ENCODE data around the gene GPR137C. TPM values are rescaled to one million over a fixed set of nuclear protein-coding genes. Genes with fewer than 3 reads are reported as not detected.
A peak's percentile ranks its signal among the peaks of the same experiment; 100 is the strongest.

GPR137C gene
- total and polyA plus RNA-seq, 2 of the 4 experiments (the other 2 are of a cell fraction), result 0.72 to 0.91 TPM

DNA sequence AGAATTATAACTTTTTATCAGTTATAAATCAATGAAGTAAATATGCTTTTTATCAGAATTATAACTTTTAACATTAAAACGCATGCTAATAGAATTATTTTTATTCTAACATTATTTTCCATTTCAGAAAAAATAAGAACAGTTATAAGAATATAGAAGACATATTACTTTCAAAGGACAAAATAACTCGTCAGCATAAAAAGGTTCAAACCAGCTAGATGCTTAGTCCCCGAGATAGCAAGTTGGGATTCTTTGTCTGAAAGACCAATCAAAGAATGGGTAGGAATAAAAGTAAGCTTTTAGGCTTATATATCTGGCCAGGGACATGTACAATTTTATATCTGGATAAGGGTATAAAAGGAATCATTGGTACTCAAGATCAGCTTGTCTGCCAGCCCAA lies 66.0 kb downstream of the GPR137C start:
- Histone ChIP-seq H3K27me3 (ENCODE audit: control insufficient read depth, insufficient read depth, low read length) (no peaks in the 10 kb centered on the region), H2AK5ac (ENCODE audit: low read depth, low read length) (no peak overlapping the region), H3K27ac (ENCODE audit: insufficient read depth, low read length) (no peak overlapping the region), H3K9ac (ENCODE audit: low read depth, low read length) (no peak overlapping the region), H2BK120ac (ENCODE audit: low read depth, low read length) (no peak overlapping the region), H3K36me3 (ENCODE audit: control insufficient read depth, insufficient read depth, low read length) (no peaks in the 10 kb centered on the region), H3K4ac (ENCODE audit: low read depth, low read length) (no peak overlapping the region), H2BK5ac (ENCODE audit: low read depth, low read length, poor library complexity, severe bottlenecking) (no peak overlapping the region), H3K4me2 (ENCODE audit: low read depth, low read length) (no peak overlapping the region), H2AK9ac (replicated peaks; ENCODE audit: low read depth, low read length, poor library complexity) (no peak overlapping the region), H4K20me1 (ENCODE audit: insufficient read depth, low read length) (no peaks in the 10 kb centered on the region), H3K9me1 (ENCODE audit: insufficient read depth, low read length) (no peaks in the 10 kb centered on the region), H3K23ac (ENCODE audit: low read depth, low read length) (no peak overlapping the region), H3K14ac (replicated peaks; ENCODE audit: low read depth, low read length) (no peak overlapping the region), H3K18ac (ENCODE audit: low read depth, low read length) (no peak overlapping the region), H4K91ac (ENCODE audit: insufficient read depth, low read depth, low read length) (no peak overlapping the region), H2AFZ (replicated peaks; ENCODE audit: low read length, poor library complexity) (no peak overlapping the region), H4K5ac (ENCODE audit: low read depth, low read length) (no peak overlapping the region), H3K4me3 (ENCODE audit: insufficient read depth, low read depth, low read length) (no peak overlapping the region), H3K9me3 (ENCODE audit: control insufficient read depth, insufficient read depth, low read length) (no peaks in the 10 kb centered on the region), H2BK15ac (ENCODE audit: low read depth, low read length) (no peak overlapping the region), H3K56ac (ENCODE audit: extremely low read depth, insufficient read depth, low read length) (no peak overlapping the region), H4K8ac (ENCODE audit: low read depth in 2 of 2, low read length in 2 of 2) (no peak overlapping the region), H2BK20ac (ENCODE audit: low read depth, low read length) (no peak overlapping the region), H3K79me1 (ENCODE audit: low read depth in 1 of 2, low read length in 2 of 2) (no peaks in the 10 kb centered on the region), H3K4me1 (ENCODE audit: control insufficient read depth, insufficient read depth, low read length) (no peaks in the 10 kb centered on the region)
- DNase-seq (no peak), ATAC-seq (ENCODE audit: low read depth) (no peak)
- ChIA-PET POLR2A (ENCODE audit: unreplicated experiment) (no interaction called here), CTCF (no interaction called here)
- in situ Hi-C loops (cut with MboI; ENCODE audit: low sequenced_read_pairs) (no loop called here), dilution Hi-C loops (cut with HindIII; ENCODE audit: low sequenced_read_pairs, unreplicated experiment) (no loop called here), intact Hi-C loops (cut with micrococcal nuclease) (no loop called here)
- TF ChIP-seq RFX5 (IDR thresholded peaks at IDR 0.05; ENCODE audit: low read depth, low read length) (no peak), MAFK (IDR thresholded peaks at IDR 0.05; ENCODE audit: low read depth, low read length) (peak; percentile 57; the same call in 1 of the 2 replicates), CEBPB (IDR thresholded peaks at IDR 0.05; ENCODE audit: low read depth, low read length) (no peak)
- no CpG with 5 or more reads among the region's 3 CpGs for WGBS, 2 experiments (ENCODE audit: extremely low coverage in 2 of 2, insufficient read length in 1 of 2)
- BruUV-seq (replicated peaks), result no TSS peak
